ENCODE results near the gene SFI1. TPM values are rescaled to one million over a fixed set of nuclear protein-coding genes. Genes with fewer than 3 reads are reported as not detected.

The SFI1 gene
- total and polyA plus RNA-seq, 2 of the 4 experiments (the other 2 are of a cell fraction) = 9.9 to 12.0 TPM

- CTCF ChIA-PET = interaction anchor here (0.6 kb wide), 1 partner anchor 1267 kb away, joined by 6 read pairs; no protein-coding TSS in a partner anchor
- POLR2A ChIA-PET (ENCODE audit: unreplicated experiment) = interaction anchor here (0.6 kb wide), 1 partner anchor 21 kb away, joined by 6 read pairs; no protein-coding TSS in a partner anchor
Measured at GRCh38 chr22:31538815-31539214, 42.5 kb downstream of the SFI1 start.

More at GRCh38 chr22:31538815-31539214, 42.5 kb downstream of the SFI1 start:
- H4K5ac ChIP-seq (ENCODE audit: low read depth, low read length) = no peak overlapping the region
- no peak overlapping the region for H3K9ac ChIP-seq (ENCODE audit: low read depth, low read length)
- no peak overlapping the region for H4K8ac ChIP-seq (ENCODE audit: low read depth in 2 of 2, low read length in 2 of 2)
- no peak overlapping the region for H2AFZ ChIP-seq (replicated peaks; ENCODE audit: low read length, poor library complexity)
- H2BK5ac ChIP-seq (ENCODE audit: low read depth, low read length, poor library complexity, severe bottlenecking) = no peak overlapping the region
- H3K9me1 ChIP-seq (ENCODE audit: insufficient read depth, low read length) = 0 out of 2 replicates have a peak, but pooled peaks cover 4% of the 10 kb centered on the region
- H3K27me3 ChIP-seq (ENCODE audit: control insufficient read depth, insufficient read depth, low read length) = no peaks in the 10 kb centered on the region
- 93% methylated on average over 5 of the region's 5 CpGs; no CpG with 5 or more reads in 1 of the 2 experiments for WGBS, 2 experiments (ENCODE audit: extremely low coverage in 2 of 2, insufficient read length in 1 of 2)
- H3K18ac ChIP-seq (ENCODE audit: low read depth, low read length) = no peak overlapping the region
- no peak for TF ChIP-seq RAD21 (IDR thresholded peaks at IDR 0.05; ENCODE audit: low read length)
- no peak for TF ChIP-seq RCOR1 (IDR thresholded peaks at IDR 0.05; ENCODE audit: insufficient replicate concordance, low read length)
- TF ChIP-seq CTCF (conservative IDR thresholded peaks at IDR 0.05; ENCODE audit: low read depth, low read length) = no peak
- TF ChIP-seq FOS (IDR thresholded peaks at IDR 0.05; ENCODE audit: low read depth, low read length) = no peak
- TF ChIP-seq BHLHE40 (IDR thresholded peaks at IDR 0.05; ENCODE audit: low read depth, low read length) = no peak
- TF ChIP-seq ELK1 (IDR thresholded peaks at IDR 0.05; ENCODE audit: borderline replicate concordance, low read depth, low read length) = no peak
- no peak for TF ChIP-seq CHD1 (IDR thresholded peaks at IDR 0.05; ENCODE audit: low read depth, low read length)
- no peak for TF ChIP-seq POLR2A (IDR thresholded peaks at IDR 0.05; ENCODE audit: low read depth, low read length)
- no peak for TF ChIP-seq MXI1 (IDR thresholded peaks at IDR 0.05; ENCODE audit: borderline replicate concordance, low read depth, low read length)
- no peak for TF ChIP-seq SMC3 (IDR thresholded peaks at IDR 0.05; ENCODE audit: low read depth, low read length)
- TF ChIP-seq NFE2L2 (IDR thresholded peaks at IDR 0.05; ENCODE audit: low read depth, low read length) = no peak
- TF ChIP-seq RFX5 (IDR thresholded peaks at IDR 0.05; ENCODE audit: low read depth, low read length) = no peak
- TF ChIP-seq CEBPB (IDR thresholded peaks at IDR 0.05; ENCODE audit: low read depth, low read length) = no peak
- no peak for TF ChIP-seq MAZ (IDR thresholded peaks at IDR 0.05; ENCODE audit: borderline replicate concordance, low read depth, low read length)
- no peak for TF ChIP-seq MAFK (IDR thresholded peaks at IDR 0.05; ENCODE audit: low read depth, low read length)
- no peak for TF ChIP-seq USF2 (IDR thresholded peaks at IDR 0.05; ENCODE audit: low read depth, low read length)
- H3K14ac ChIP-seq (replicated peaks; ENCODE audit: low read depth, low read length) = no peak overlapping the region
- no peaks in the 10 kb centered on the region; a peak in 1 of 4 replicates for H3K79me1 ChIP-seq (ENCODE audit: low read depth in 1 of 2, low read length in 2 of 2)
- H3K56ac ChIP-seq (ENCODE audit: extremely low read depth, insufficient read depth, low read length) = no peak overlapping the region
- H3K4me2 ChIP-seq (ENCODE audit: low read depth, low read length) = no peak overlapping the region
- H3K4me1 ChIP-seq (ENCODE audit: control insufficient read depth, insufficient read depth, low read length) = no peaks in the 10 kb centered on the region
- in situ Hi-C loops (cut with MboI; ENCODE audit: low sequenced_read_pairs) = no loop called here
- no peak overlapping the region for H2BK15ac ChIP-seq (ENCODE audit: low read depth, low read length)
- H3K27ac ChIP-seq (ENCODE audit: insufficient read depth, low read length) = no peak overlapping the region
- no peak for ATAC-seq (ENCODE audit: low read depth)
- H3K23ac ChIP-seq (ENCODE audit: low read depth, low read length) = no peak overlapping the region
- no peaks in the 10 kb centered on the region for H3K9me3 ChIP-seq (ENCODE audit: control insufficient read depth, insufficient read depth, low read length)
- no peaks in the 10 kb centered on the region for H4K20me1 ChIP-seq (ENCODE audit: insufficient read depth, low read length)
- BruUV-seq (replicated peaks) = no TSS peak
- H3K36me3 ChIP-seq (ENCODE audit: control insufficient read depth, insufficient read depth, low read length) = peaks cover 4% of the 10 kb centered on the region; the same call in 1 of the 2 replicates
- no peak overlapping the region for H3K4ac ChIP-seq (ENCODE audit: low read depth, low read length)
- no peak overlapping the region for H2BK120ac ChIP-seq (ENCODE audit: low read depth, low read length)
- intact Hi-C loops (cut with micrococcal nuclease) = no loop called here
- H4K91ac ChIP-seq (ENCODE audit: insufficient read depth, low read depth, low read length) = no peak overlapping the region
- no peak overlapping the region for H2BK20ac ChIP-seq (ENCODE audit: low read depth, low read length)
- H2AK9ac ChIP-seq (replicated peaks; ENCODE audit: low read depth, low read length, poor library complexity) = no peak overlapping the region
- dilution Hi-C loops (cut with HindIII; ENCODE audit: low sequenced_read_pairs, unreplicated experiment) = no loop called here
- H3K4me3 ChIP-seq (ENCODE audit: insufficient read depth, low read depth, low read length) = no peak overlapping the region
- H2AK5ac ChIP-seq (ENCODE audit: low read depth, low read length) = no peak overlapping the region
- DNase-seq = no peak

All from IMR-90 (cell line).